ENCODE results near the gene ACOT9. TPM values are rescaled to one million over a fixed set of nuclear protein-coding genes. Genes with fewer than 3 reads are reported as not detected.

The ACOT9 gene
- total and polyA plus RNA-seq, 4 donors: 30.5 to 46.7 (median 45.1) TPM

DNA sequence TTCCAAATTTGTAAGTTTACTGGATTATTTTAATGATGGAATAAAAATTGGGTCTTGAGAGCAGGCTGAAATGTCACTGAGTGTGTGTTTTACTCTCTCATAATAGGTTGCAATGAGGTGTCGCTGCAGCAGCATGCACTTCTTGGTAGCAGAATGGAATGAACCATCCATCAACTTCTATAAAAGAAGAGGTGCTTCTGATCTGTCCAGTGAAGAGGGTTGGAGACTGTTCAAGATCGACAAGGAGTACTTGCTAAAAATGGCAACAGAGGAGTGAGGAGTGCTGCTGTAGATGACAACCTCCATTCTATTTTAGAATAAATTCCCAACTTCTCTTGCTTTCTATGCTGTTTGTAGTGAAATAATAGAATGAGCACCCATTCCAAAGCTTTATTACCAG is 42.5 kb upstream of the ACOT9 start:
- Histone ChIP-seq H3K27me3 (ENCODE audit: control insufficient read depth in 3 of 3, insufficient read depth in 3 of 3, low read length in 2 of 3) (peaks cover 0 to 3% (median 0%) of the 10 kb centered on the region in 3 donors), H3K27ac (ENCODE audit: low read depth in 1 of 2, low read length in 1 of 2) (no peak overlapping the region), H3K9me3 (ENCODE audit: control insufficient read depth in 4 of 4, insufficient read depth in 3 of 4, low read length in 3 of 4) (no peaks in the 10 kb centered on the region), H3K36me3 (ENCODE audit: control insufficient read depth in 4 of 4, insufficient read depth in 4 of 4, low read length in 4 of 4) (peaks cover 0 to 11% (median 5%) of the 10 kb centered on the region in 4 donors), H3K4me1 (ENCODE audit: control insufficient read depth in 5 of 5, insufficient read depth in 5 of 5, low read length in 5 of 5) (no peaks in the 10 kb centered on the region), H3K4me3 (no peak overlapping the region), H3K9ac (ENCODE audit: insufficient read depth in 1 of 2, low read length in 2 of 2) (no peak overlapping the region)
- ATAC-seq (ENCODE audit: insufficient read depth, low FRiP score) (no peak), DNase-seq (no peak)
- TF ChIP-seq, protein P1, sequence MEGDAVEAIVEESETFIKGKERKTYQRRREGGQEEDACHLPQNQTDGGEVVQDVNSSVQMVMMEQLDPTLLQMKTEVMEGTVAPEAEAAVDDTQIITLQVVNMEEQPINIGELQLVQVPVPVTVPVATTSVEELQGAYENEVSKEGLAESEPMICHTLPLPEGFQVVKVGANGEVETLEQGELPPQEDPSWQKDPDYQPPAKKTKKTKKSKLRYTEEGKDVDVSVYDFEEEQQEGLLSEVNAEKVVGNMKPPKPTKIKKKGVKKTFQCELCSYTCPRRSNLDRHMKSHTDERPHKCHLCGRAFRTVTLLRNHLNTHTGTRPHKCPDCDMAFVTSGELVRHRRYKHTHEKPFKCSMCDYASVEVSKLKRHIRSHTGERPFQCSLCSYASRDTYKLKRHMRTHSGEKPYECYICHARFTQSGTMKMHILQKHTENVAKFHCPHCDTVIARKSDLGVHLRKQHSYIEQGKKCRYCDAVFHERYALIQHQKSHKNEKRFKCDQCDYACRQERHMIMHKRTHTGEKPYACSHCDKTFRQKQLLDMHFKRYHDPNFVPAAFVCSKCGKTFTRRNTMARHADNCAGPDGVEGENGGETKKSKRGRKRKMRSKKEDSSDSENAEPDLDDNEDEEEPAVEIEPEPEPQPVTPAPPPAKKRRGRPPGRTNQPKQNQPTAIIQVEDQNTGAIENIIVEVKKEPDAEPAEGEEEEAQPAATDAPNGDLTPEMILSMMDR (IDR thresholded peaks at IDR 0.05; ENCODE audit: control extremely low read depth, extremely low read depth): no peak
- 57 to 89% methylated on average over 2 of the region's 2 CpGs for WGBS, 2 donors

DNA sequence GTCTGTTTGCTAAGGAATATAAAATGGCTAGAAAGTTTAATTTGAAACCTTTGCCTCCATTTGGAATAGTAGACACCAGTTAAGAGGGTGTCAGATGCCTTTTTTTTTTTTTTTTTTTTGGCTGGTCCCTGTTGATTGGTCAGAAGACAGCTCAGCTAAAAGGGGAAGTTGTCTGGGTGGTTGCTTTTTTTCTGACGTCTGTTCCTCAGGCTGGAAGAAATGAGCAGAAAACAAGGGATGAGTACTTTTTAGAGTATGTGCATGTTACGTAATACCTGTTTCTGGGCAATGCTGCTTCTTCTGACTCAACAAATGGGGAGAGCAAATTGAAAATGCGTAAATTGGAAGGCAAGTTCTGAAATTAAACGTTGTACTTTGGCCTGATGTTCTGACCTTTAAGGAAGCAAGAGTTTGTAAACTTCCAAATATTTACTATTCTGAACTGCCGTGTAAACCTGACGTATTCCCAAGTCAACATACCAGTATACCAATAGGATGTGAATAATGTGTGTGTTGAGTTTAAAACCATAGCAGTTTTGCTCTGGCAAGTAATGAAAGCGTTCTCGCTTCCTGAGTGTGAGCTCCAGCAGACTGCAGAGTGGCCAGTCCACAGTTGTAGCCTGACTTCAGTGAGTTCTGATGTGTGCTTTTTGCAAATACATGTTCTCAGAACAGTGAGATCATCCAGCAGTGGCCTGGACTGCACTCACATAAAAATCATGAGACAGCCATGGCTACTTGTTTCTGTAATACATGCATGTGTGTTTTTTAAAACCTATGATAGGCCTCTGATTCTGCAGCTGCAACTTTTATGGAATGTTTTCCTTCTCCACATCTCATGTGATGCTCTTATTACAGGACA is 41.6 kb upstream of the ACOT9 start:
- H3K9me3 ChIP-seq (ENCODE audit: control insufficient read depth in 4 of 4, insufficient read depth in 3 of 4, low read length in 3 of 4): no peaks in the 10 kb centered on the region
- 25 to 45% methylated on average over 8 of the region's 8 CpGs for WGBS, 2 donors
- peak overlapping the region; percentile 22 for H3K4me3 ChIP-seq
- H3K36me3 ChIP-seq (ENCODE audit: control insufficient read depth in 4 of 4, insufficient read depth in 4 of 4, low read length in 4 of 4): peaks cover 0 to 11% (median 5%) of the 10 kb centered on the region in 4 donors
- H3K27me3 ChIP-seq (ENCODE audit: control insufficient read depth in 3 of 3, insufficient read depth in 3 of 3, low read length in 2 of 3): peaks cover 0 to 3% (median 0%) of the 10 kb centered on the region in 3 donors
- TF ChIP-seq, protein P1 (IDR thresholded peaks at IDR 0.05; ENCODE audit: control extremely low read depth, extremely low read depth): no peak
- peak overlapping the region; percentile 84 to 98 for H3K27ac ChIP-seq (ENCODE audit: low read depth in 1 of 2, low read length in 1 of 2)
- H3K9ac ChIP-seq (ENCODE audit: insufficient read depth in 1 of 2, low read length in 2 of 2): peak overlapping the region; percentile 16 to 63
- ATAC-seq (ENCODE audit: insufficient read depth, low FRiP score) (no peak), DNase-seq (peak in 1 of 3 donors; percentile 42)
- no peaks in the 10 kb centered on the region for H3K4me1 ChIP-seq (ENCODE audit: control insufficient read depth in 5 of 5, insufficient read depth in 5 of 5, low read length in 5 of 5)

DNA sequence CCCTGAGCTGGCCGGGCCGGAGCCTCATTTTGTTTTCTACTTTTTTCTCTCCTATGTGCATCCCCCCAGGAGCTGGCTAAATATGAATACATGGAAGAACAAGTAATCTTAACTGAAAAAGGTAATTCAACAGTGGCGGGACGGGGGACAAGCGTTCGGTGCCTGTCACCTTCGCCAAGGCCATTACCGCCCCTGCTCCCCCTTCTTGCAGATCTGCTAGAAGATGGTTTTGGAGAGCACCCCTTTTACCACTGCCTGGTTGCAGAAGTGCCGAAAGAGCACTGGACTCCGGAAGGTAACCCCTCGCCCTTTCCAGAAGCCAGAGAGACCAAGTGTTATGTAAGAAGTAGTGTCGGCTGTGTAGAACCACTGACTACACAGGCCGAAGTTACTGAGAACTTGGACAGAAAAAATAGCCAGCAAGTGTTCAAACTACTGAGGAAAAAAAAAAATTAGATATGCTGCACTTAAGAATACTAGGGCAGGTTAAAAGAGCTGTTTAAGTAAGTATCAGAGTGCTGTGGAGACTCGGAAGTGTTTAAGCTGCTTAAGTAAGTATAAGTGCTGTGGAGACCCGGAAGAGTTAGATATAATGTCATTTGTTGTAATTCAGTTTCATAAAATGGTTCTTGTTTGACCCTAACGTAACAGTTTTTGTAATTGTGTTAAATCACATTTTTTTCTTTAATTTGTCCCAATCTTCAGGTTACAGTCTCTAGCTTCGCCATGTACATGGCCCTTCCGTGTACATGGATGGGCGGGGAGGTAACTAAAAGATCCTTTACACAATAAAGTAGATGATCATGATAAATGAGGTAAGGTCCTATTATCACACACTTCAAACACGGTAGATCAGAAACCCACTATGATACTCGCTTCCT is 40.8 kb upstream of the ACOT9 start:
- Histone ChIP-seq H3K4me1 (ENCODE audit: control insufficient read depth in 5 of 5, insufficient read depth in 5 of 5, low read length in 5 of 5) (no peaks in the 10 kb centered on the region), H3K9me3 (ENCODE audit: control insufficient read depth in 4 of 4, insufficient read depth in 3 of 4, low read length in 3 of 4) (no peaks in the 10 kb centered on the region), H3K36me3 (ENCODE audit: control insufficient read depth in 4 of 4, insufficient read depth in 4 of 4, low read length in 4 of 4) (peaks cover 0 to 11% (median 5%) of the 10 kb centered on the region in 4 donors), H3K27ac (ENCODE audit: low read depth in 1 of 2, low read length in 1 of 2) (peak overlapping the region; percentile 97 to 98), H3K9ac (ENCODE audit: insufficient read depth in 1 of 2, low read length in 2 of 2) (peak overlapping the region; percentile 41 to 63), H3K4me3 (peak overlapping the region; percentile 53), H3K27me3 (ENCODE audit: control insufficient read depth in 3 of 3, insufficient read depth in 3 of 3, low read length in 2 of 3) (peaks cover 0 to 3% (median 0%) of the 10 kb centered on the region in 3 donors)
- ATAC-seq (ENCODE audit: insufficient read depth, low FRiP score): no peak
- whole genome bisulfite sequencing, 2 donors: 10 to 39% methylated on average over 21 of the region's 21 CpGs
- peak in 2 of 3 donors; percentile 44 to 50 for DNase-seq
- TF ChIP-seq, protein P1 (IDR thresholded peaks at IDR 0.05; ENCODE audit: control extremely low read depth, extremely low read depth): no peak

Measured in lung (tissue), 12 donors.